GM12878 (cell line): ENCODE results near the gene ELAVL1.

Experiments used
- EP300 ChIP-seq, 2 experiments: fragments of 150-350 bp in 1 of 2; IDR thresholded peaks; 2 replicates each; pipeline ENCODE4 v1.6.1; 2011 to 2012; ENCODE audit warnings: low read depth in 2 of 2, low read length in 2 of 2, borderline replicate concordance in 1 of 2, improper control_type of control experiment in 1 of 2, inconsistent platforms in 1 of 2; ENCODE audit not compliant: control insufficient read depth in 1 of 2
- RAD51 ChIP-seq: fragments of 450-650 bp; IDR thresholded peaks from 2 replicates; pipeline ENCODE4 v1.6.1; 2016; ENCODE audit warnings: moderate library complexity, mild to moderate bottlenecking, inconsistent platforms
- TARDBP ChIP-seq: IDR thresholded peaks from 2 replicates; pipeline ENCODE4 v1.6.1; 2016; ENCODE audit warnings: borderline replicate concordance
- TCF7 ChIP-seq: IDR thresholded peaks from 2 replicates; pipeline ENCODE4 v1.6.1; 2014; ENCODE audit warnings: antibody characterized with exemption, borderline replicate concordance

GRCh38 chr19:7981199-7981598 lies 24.2 kb downstream of the ELAVL1 start:
- TF ChIP-seq EP300 (IDR thresholded peaks at IDR 0.05; ENCODE audit: borderline replicate concordance in 1 of 2, control insufficient read depth in 1 of 2, low read depth in 2 of 2, low read length in 2 of 2) (no peak), RAD51 (no peak), TARDBP (no peak), TCF7 (no peak)
